HG03521 (cell line): Measurements from ENCODE around the gene CALHM4.
A peak's percentile ranks its signal among the peaks of the same experiment; 100 is the strongest.

Source experiments
- ATAC-seq: cut with Tn5 transposase; IDR thresholded peaks from one replicate; pipeline ENCODE4 v1.9.1; 2021; ENCODE audit warnings: mild to moderate bottlenecking, moderate library complexity; ENCODE audit not compliant: unreplicated experiment

CALHM4 gene

GRCh38 chr6:116536216-116536621 lies 17.3 kb upstream of the CALHM4 start:
- ATAC-seq: no peak

- no peak for ATAC-seq
Measured at GRCh38 chr6:116542426-116542825, 11.1 kb upstream of the CALHM4 start.

GRCh38 chr6:116543149-116543548 lies 10.4 kb upstream of the CALHM4 start:
- no peak for ATAC-seq

- no peak for ATAC-seq
Measured at GRCh38 chr6:116545651-116546050, 7.9 kb upstream of the CALHM4 start, which contains the start of gene TRAPPC3L. Gene TRAPPC3L, minus strand, starts transcription at chr6:116545684. Its CDS starts 170 bp downstream, at chr6:116545514.

GRCh38 chr6:116547358-116547757 lies 6.2 kb upstream of the CALHM4 start:
- no peak for ATAC-seq

GRCh38 chr6:116550796-116551195 lies 2.8 kb upstream of the CALHM4 start:
- ATAC-seq: no peak

GRCh38 chr6:116556065-116556464 lies 2.5 kb downstream of the CALHM4 start:
- ATAC-seq: no peak

- no peak for ATAC-seq
Measured at GRCh38 chr6:116556814-116557415, 3.4 kb downstream of the CALHM4 start.

- no peak for ATAC-seq
Measured at GRCh38 chr6:116557893-116558292, 4.3 kb downstream of the CALHM4 start.

GRCh38 chr6:116560130-116560529 lies 6.6 kb downstream of the CALHM4 start:
- ATAC-seq: no peak

GRCh38 chr6:116561377-116562018 lies 7.9 kb downstream of the CALHM4 start:
- ATAC-seq: no peak

GRCh38 chr6:116562019-116562403 lies 8.5 kb downstream of the CALHM4 start:
- ATAC-seq: no peak

GRCh38 chr6:116562614-116563013 lies 9.1 kb downstream of the CALHM4 start:
- ATAC-seq: no peak

GRCh38 chr6:116563830-116564229 lies 10.3 kb downstream of the CALHM4 start:
- ATAC-seq: no peak

- ATAC-seq: no peak
Measured at GRCh38 chr6:116564311-116564710, 10.8 kb downstream of the CALHM4 start.

GRCh38 chr6:116564921-116565872 lies 11.6 kb downstream of the CALHM4 start:
- ATAC-seq: no peak

- no peak for ATAC-seq
Measured at GRCh38 chr6:116568111-116568510, 14.6 kb downstream of the CALHM4 start.

GRCh38 chr6:116568821-116569755 lies 15.5 kb downstream of the CALHM4 start:
- ATAC-seq: no peak

GRCh38 chr6:116570856-116571682 lies 17.5 kb downstream of the CALHM4 start, which contains the start of gene RWDD1:
Gene RWDD1, plus strand, starts transcription at chr6:116571504. Its CDS starts 79 bp downstream, at chr6:116571583.
- ATAC-seq: peak; percentile 95

- no peak for ATAC-seq
Measured at GRCh38 chr6:116571683-116572000, 18.1 kb downstream of the CALHM4 start.
